D721Med (cell line): Measurements from ENCODE around the gene PCSK6.
"Not testable (repeated sequence)": the region's sequence is repeated elsewhere in the genome, so short reads cannot be mapped to it uniquely, and the experiment has no call there.

Experiments used
- DNase-seq: peaks from one replicate; pipeline ENCODE4 v3.0.0; 2011; ENCODE audit warnings: low spot score; ENCODE audit not compliant: insufficient read length
- FAIRE-seq: peaks from 2 replicates; lab custom pipeline; 2011; peaks lifted over from hg19 to GRCh38; lab: Jason Lieb, UNC
- TF ChIP-seq, protein P1 (sequence below): IDR thresholded peaks from 2 replicates; pipeline ENCODE4 v1.5.1; 2012; ENCODE audit warnings: mild to moderate bottlenecking, control low read depth; ENCODE audit not compliant: insufficient read depth; ENCODE audit errors: missing control alignments

Gene PCSK6

DNA sequence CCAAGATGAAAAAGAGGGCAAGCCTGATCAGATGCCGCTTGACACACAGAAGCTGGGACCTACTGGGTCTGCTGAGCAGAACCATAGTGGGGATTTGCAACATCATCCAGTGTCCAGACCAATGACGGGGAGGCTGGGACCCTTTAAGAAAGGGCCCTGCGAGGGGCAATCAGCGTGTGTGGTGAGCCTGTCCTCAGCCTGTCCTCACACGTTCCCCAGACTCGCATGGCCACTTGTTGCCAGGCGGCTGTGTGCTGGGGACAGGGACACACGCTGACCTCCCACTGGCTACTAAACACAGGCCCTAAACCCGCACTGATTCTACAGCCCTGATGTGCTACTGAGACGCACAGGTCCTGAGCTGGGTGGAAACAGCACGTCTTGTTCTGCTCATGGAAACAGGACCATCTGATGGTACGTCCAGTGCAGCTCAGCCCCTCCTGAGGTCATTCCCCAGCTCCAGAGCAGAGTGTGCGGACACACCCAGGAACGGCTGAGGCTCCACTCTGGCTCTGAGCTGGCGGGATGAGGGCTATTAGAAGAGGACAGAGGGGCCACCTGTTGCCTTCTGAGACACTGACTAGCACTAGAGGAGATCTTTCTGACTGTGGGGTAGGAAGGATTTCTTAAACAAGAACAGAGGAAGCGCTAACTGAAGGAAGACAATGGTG lies 24.4 kb downstream of the PCSK6 start:
- FAIRE-seq (no peak), DNase-seq (no peak)
- TF ChIP-seq, protein P1, sequence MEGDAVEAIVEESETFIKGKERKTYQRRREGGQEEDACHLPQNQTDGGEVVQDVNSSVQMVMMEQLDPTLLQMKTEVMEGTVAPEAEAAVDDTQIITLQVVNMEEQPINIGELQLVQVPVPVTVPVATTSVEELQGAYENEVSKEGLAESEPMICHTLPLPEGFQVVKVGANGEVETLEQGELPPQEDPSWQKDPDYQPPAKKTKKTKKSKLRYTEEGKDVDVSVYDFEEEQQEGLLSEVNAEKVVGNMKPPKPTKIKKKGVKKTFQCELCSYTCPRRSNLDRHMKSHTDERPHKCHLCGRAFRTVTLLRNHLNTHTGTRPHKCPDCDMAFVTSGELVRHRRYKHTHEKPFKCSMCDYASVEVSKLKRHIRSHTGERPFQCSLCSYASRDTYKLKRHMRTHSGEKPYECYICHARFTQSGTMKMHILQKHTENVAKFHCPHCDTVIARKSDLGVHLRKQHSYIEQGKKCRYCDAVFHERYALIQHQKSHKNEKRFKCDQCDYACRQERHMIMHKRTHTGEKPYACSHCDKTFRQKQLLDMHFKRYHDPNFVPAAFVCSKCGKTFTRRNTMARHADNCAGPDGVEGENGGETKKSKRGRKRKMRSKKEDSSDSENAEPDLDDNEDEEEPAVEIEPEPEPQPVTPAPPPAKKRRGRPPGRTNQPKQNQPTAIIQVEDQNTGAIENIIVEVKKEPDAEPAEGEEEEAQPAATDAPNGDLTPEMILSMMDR, result no peak

DNA sequence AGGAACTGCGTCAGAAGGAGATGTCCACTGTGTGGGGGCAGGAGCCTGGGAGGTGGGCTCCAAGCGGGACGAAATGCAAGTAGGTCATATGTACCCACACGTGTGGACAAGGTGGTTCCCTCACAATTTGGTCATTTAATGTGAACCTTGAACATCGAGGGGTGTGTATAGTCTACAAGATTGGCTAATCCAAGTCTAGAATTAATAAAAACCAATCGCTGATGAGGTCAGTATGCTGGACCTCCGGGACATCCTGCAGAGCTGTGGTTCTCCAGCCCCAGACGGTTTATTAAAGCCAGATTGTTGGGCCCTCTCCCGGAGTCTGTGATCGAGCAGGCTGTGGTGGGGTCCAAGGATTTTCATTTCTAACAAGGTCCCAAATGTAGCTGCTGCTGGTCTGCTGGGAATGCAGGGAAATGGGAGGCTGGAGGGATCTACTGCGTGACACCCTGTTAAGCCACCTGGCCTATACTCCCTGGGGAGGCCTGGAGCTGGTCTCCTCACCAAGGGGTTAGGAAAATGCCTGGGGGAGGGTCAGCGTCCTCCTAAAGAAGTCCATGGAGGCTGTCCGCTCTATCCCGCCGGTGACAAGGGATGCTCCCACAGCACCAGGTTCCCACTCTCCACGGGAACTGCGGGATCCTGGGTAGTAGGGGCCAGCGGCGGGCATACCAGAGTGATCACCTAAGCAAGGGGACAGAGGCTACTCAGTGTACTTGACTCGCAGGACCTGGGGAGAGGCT lies 25.1 kb downstream of the PCSK6 start:
- DNase-seq (no peak), FAIRE-seq (no peak)
- TF ChIP-seq, protein P1, result no peak

DNA sequence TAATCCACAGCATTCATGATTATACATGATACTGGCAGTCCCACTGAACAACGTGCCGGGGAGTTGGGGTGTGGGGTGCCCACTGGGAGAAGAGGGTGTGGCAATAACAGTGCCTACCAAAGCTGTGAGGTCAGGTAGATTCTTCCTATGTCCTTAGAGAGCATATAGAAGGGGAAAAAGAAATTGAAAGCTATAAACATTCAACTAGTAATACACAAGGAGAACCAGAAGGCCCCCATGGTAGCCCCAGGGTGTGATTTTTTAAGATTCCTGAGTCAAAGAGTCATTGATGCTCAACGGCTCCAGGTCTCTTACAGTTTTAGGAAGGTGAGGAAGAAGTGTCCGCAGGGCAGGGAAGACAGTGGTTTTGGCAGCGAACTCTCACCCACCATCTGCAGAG lies 25.8 kb downstream of the PCSK6 start:
- FAIRE-seq, DNase-seq: not testable (repeated sequence)

DNA sequence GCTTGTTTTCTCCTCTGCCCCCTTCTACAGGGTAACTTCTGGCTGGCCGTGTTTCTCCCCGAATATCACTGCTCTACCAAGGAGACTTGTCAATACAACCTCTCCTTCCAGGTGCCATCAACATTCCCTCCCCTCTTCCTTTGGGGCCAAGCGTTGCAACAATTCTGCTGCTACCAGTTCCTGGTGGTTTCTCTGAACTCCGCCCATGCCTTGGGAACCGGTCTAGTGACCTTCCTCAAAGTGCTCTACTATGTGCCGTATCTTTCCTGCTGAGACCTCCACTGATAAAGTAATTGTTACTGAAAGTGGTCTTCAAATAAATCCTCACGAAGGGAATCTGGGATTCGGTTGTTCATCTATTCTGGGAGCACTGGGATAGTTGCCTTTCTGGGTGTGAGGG lies 26.2 kb downstream of the PCSK6 start:
- DNase-seq (no peak), FAIRE-seq (no peak)
- TF ChIP-seq, protein P1, result no peak

DNA sequence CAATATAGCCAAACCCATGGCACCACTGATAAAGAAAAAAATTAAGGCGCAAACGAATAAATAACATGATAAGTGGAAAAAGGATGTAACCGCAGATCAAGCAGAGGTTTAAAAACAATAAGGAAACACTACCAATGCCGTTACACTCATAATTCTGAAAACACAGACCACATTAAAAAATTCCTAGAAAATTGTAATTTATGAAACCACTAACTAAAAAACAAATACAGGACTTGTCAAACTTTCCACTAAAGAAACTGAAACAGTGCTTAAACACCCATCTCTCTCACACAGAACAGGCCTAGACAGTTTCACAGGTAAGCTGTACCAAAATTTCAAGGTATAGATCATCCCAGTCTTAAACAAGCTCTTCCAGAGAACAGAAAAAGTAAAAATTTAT lies 28.4 kb downstream of the PCSK6 start:
- TF ChIP-seq, protein P1, result no peak
- FAIRE-seq (no peak), DNase-seq (no peak)

DNA sequence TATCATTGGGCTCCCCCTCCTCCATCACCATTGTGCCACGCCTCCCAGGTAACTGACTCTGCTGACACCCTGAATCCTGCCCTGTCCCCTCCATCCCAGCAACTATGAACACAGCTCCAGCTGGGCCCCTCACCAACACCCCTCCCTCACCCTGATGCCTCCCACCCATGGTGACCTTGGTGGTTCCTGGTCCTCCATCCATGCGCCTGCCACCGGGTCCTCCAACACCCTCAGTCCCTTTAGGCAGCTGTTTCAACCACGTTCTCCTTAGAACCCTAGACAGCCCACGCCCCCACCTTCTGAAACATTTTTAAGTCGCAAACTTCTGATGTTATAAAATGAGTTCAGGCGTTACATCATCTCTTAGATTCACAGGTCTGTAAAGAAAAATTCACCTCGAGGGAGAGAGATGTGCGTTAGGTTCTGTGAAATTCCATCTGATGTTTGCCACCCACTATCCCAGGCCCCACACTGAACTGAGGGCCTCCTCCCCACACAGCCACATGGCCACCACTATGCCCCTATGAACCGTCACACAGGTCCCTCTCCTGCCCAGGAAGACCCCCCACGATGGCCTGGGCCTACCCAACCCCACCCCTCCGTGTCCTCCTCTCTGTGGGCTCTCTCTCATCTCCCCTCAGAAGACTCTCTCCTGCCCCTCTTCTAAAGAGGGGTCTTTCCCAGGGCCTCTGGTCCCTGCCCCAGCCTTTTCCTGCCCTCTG lies 29.8 kb downstream of the PCSK6 start:
- DNase-seq (no peak), FAIRE-seq (no peak)
- TF ChIP-seq, protein P1, result no peak

DNA sequence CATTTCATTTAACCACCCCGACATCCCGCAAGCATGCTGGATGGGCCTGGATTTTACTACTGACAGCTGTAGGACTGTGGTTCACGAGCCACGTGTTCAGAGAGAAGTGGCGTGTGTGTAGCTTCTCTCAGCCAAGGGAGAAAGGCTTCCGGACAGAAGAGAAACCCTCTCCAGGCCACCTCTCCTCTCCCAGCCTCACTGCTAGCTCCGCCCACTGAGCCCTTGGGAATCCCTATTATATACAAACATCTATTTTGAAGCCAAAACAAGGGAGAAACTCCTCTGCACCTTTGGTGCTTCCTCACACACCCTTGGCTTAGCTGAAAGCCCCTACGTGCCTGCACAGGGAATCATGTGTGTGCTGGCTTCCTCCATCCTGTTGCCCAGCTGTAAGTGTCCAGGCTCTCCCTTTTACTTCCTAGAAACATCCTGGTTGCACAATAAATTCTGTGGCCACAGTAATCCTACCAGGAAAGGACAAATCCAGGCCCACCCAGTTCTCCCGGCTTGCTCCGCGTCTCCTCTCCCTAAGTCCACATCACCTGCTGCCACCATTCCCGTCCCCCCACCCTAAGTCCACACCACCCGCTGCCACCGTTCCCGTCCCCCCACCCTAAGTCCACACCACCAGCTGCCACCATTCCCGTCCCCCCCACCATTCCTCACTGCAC lies 30.5 kb downstream of the PCSK6 start:
- DNase-seq, result no peak
- TF ChIP-seq, protein P1, result no peak
- no peak for FAIRE-seq
